HFF-Myc (cell line): ENCODE measurements around the gene NPB.

ENCODE experiments used
- DNase-seq: peaks from one replicate; pipeline ENCODE4 v3.0.0-alpha.2; 2011; ENCODE audit warnings: low read depth; ENCODE audit errors: extremely low read depth
- H3K4me3 ChIP-seq: replicated peaks from 2 replicates; pipeline ENCODE4 v1.5.1; 2011; ENCODE audit warnings: low read depth, mild to moderate bottlenecking, control low read depth, low read length
- TF ChIP-seq, protein P1 (sequence below): IDR thresholded peaks from 2 replicates; pipeline ENCODE4 v1.5.1; 2012; ENCODE audit warnings: mild to moderate bottlenecking, low read depth, low read length, control low read depth; ENCODE audit errors: missing control alignments

The NPB gene

DNA sequence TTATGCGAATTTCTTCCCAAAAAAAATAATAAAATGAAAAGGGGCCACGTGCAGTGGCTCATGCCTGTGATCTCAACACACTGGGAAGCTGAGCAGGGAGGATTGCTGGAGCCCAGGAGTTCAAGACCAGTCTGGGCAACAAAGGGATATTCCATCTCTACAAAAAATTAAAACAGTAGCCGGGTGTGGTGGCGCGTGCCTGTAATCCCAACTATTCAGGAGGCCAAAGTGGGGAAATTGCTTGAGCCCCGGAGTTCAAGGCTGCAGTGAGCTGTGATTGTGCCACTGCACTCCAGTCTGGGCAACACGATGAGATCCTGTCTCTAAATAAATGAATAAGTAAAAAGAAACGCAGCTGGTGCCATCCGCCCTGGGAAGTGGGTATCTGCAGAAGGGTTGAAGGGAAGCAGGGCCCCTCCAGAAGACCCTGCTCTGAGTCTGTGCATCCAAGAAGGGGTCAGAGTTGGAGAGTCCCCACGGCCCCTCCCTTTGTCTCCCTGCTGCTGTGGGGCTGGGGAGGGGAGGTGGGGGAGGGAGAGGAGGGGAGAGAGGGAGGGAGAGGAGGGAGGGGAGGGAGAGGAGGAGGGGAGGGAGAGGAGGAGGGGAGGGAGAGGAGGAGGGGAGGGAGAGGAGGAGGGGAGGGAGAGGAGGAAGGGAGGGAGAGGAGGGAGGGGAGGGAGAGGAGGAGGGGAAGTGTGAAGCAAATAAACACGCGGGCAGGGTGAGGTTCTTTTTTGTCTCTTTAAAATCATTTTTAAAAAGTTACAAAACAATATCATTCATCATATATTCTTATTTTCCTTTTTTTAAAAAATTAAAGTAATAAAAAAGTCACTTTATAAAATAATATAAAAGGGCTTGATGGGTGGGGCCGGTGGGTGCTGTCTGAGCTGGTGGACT lies 50.0 kb downstream of the NPB start:
- no peak overlapping the region for H3K4me3 ChIP-seq
- DNase-seq = no peak
- TF ChIP-seq, protein P1, sequence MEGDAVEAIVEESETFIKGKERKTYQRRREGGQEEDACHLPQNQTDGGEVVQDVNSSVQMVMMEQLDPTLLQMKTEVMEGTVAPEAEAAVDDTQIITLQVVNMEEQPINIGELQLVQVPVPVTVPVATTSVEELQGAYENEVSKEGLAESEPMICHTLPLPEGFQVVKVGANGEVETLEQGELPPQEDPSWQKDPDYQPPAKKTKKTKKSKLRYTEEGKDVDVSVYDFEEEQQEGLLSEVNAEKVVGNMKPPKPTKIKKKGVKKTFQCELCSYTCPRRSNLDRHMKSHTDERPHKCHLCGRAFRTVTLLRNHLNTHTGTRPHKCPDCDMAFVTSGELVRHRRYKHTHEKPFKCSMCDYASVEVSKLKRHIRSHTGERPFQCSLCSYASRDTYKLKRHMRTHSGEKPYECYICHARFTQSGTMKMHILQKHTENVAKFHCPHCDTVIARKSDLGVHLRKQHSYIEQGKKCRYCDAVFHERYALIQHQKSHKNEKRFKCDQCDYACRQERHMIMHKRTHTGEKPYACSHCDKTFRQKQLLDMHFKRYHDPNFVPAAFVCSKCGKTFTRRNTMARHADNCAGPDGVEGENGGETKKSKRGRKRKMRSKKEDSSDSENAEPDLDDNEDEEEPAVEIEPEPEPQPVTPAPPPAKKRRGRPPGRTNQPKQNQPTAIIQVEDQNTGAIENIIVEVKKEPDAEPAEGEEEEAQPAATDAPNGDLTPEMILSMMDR = no peak
